GM12878 (cell line): ENCODE measurements around the gene ABCA2. TPM values are rescaled to one million over a fixed set of nuclear protein-coding genes. Genes with fewer than 3 reads are reported as not detected.

Experiments
- ATAC-seq: fragments of 200-7000 bp; cut with Tn5 transposase; 3 replicates; pipeline ENCODE4 v1.9.1; 2020; ENCODE audit warnings: mild to moderate bottlenecking, moderate library complexity
- BruUV-seq: library from RNA; stranded (reverse); fragments of 400-500 nt; replicated peaks from 2 replicates; lab custom pipeline; 2021; lab: Mats Ljungman, UMichigan
- CTCF ChIA-PET: fragments of 300-600 bp; sonication (Branson Sonifier 250); formaldehyde crosslinking; extraction: SDS; loops from one replicate; lab custom pipeline; 2021; ENCODE audit warnings: inconsistent platforms; lab: Yijun Ruan, JAX
- POLR2A ChIA-PET: fragments of 350-600 bp; formaldehyde crosslinking; extraction: SDS; loops from one replicate; lab custom pipeline; 2021; ENCODE audit warnings: inconsistent platforms; lab: Charles Lee
- RAD21 ChIA-PET: fragments of 300-600 bp; sonication (Branson Sonifier 250); formaldehyde crosslinking; loops from one replicate; lab custom pipeline; 2023; ENCODE audit warnings: antibody characterized with exemption; ENCODE audit not compliant: unreplicated experiment; lab: Charles Lee
- SMC1A ChIA-PET: fragments of 300-600 bp; sonication (Branson Sonifier 250); formaldehyde crosslinking; loops from one replicate; lab custom pipeline; 2023; ENCODE audit not compliant: unreplicated experiment, uncharacterized antibody; lab: Charles Lee
- DNase-seq: peaks from one replicate; pipeline ENCODE4 v3.0.0-alpha.2; 2011; ENCODE audit warnings: low read depth, low spot score
- FAIRE-seq: peaks from 3 replicates; lab custom pipeline; 2011; peaks lifted over from hg19 to GRCh38; lab: Jason Lieb, UNC
- H2AFZ ChIP-seq: 2 replicates; pipeline ENCODE4 v1.6.0; 2011; ENCODE audit warnings: low read depth, low read length, control low read depth; ENCODE audit not compliant: control insufficient read depth
- H3K27ac ChIP-seq: 2 replicates; pipeline ENCODE4 v1.5.1; 2011; ENCODE audit warnings: control low read depth; ENCODE audit not compliant: control insufficient read depth, insufficient read depth
- H3K27me3 ChIP-seq, 2 experiments: replicated peaks in 1 of 2; 2 replicates each; pipeline versions ENCODE4 v1.6.0 to v1.6.1; 2011; ENCODE audit warnings: low read length in 1 of 2; ENCODE audit not compliant: control insufficient read depth in 2 of 2, insufficient read depth in 2 of 2
- H3K36me3 ChIP-seq, 2 experiments: 2 replicates each; pipeline ENCODE4 v1.5.1; 2011; ENCODE audit warnings: low read length in 1 of 2; ENCODE audit not compliant: control insufficient read depth in 2 of 2, insufficient read depth in 2 of 2
- H3K4me1 ChIP-seq: 2 replicates; pipeline ENCODE4 v1.6.1; 2011; ENCODE audit warnings: mild to moderate bottlenecking, low read length, moderate library complexity, mixed read lengths; ENCODE audit not compliant: control insufficient read depth, insufficient read depth
- H3K4me2 ChIP-seq: 2 replicates; pipeline ENCODE4 v1.6.0; 2011; ENCODE audit warnings: control low read depth; ENCODE audit not compliant: control insufficient read depth, insufficient read depth
- H3K4me3 ChIP-seq: fragments of 200-600 bp; sonication (generic); 2 replicates; pipeline ENCODE4 v1.5.1; 2016
- H3K79me2 ChIP-seq: 2 replicates; pipeline ENCODE4 v1.6.0; 2011; ENCODE audit warnings: low read length; ENCODE audit not compliant: control insufficient read depth, insufficient read depth
- H3K9ac ChIP-seq: 2 replicates; pipeline ENCODE4 v1.8.0; 2011; ENCODE audit warnings: low read length, control low read depth, mixed read lengths; ENCODE audit not compliant: control insufficient read depth, insufficient read depth
- H3K9me3 ChIP-seq: replicated peaks from 3 replicates; pipeline ENCODE4 v1.5.1; 2011; ENCODE audit warnings: mild to moderate bottlenecking, low read length; ENCODE audit not compliant: control insufficient read depth, insufficient read depth
- H4K20me1 ChIP-seq: 2 replicates; pipeline ENCODE4 v1.6.0; 2011; ENCODE audit not compliant: control insufficient read depth, insufficient read depth
- BMI1 ChIP-seq: fragments of 450-650 bp; IDR thresholded peaks from 2 replicates; pipeline ENCODE4 v1.6.1; 2016; ENCODE audit warnings: mild to moderate bottlenecking, moderate library complexity, borderline replicate concordance
- CEBPB ChIP-seq, 2 experiments: fragments of 150-350 bp in 1 of 2; IDR thresholded peaks; 2 replicates each; pipeline ENCODE4 v1.6.1; 2012 to 2014; ENCODE audit warnings: low read depth in 2 of 2, low read length in 2 of 2, borderline replicate concordance in 1 of 2, inconsistent platforms in 1 of 2
- CHD4 ChIP-seq: fragments of 200-600 bp; sonication (generic); IDR thresholded peaks from 2 replicates; pipeline ENCODE4 v1.6.1; 2016; ENCODE audit warnings: mild to moderate bottlenecking
- KLF5 ChIP-seq: fragments of 450-650 bp; IDR thresholded peaks from 2 replicates; pipeline ENCODE4 v1.6.1; 2014; ENCODE audit warnings: mild to moderate bottlenecking; ENCODE audit not compliant: partially characterized antibody
- NFXL1 ChIP-seq: fragments of 450-650 bp; IDR thresholded peaks from 2 replicates; pipeline ENCODE4 v1.6.1; 2017; ENCODE audit warnings: antibody characterized with exemption, mild to moderate bottlenecking, borderline replicate concordance
- RCOR1 ChIP-seq: conservative IDR thresholded peaks from 2 replicates; pipeline ENCODE4 v1.6.1; 2012; ENCODE audit warnings: low read depth, low read length, improper control_type of control experiment
- SREBF2 ChIP-seq: IDR thresholded peaks from 2 replicates; pipeline ENCODE4 v1.6.1; 2012; ENCODE audit warnings: mild to moderate bottlenecking, low read length
- ZNF207 ChIP-seq: fragments of 450-650 bp; IDR thresholded peaks from 2 replicates; pipeline ENCODE4 v1.6.1; 2014; ENCODE audit warnings: antibody characterized with exemption, mild to moderate bottlenecking, borderline replicate concordance
- ZSCAN29 ChIP-seq: fragments of 450-650 bp; IDR thresholded peaks from 2 replicates; pipeline ENCODE4 v1.6.1; 2017; ENCODE audit warnings: mild to moderate bottlenecking, moderate library complexity
- WGBS: methylation state at CpG from one replicate; pipeline ENCODE4 v1.1.6; 2016; ENCODE audit warnings: low lambda C conversion rate; ENCODE audit not compliant: insufficient replicate concordance, insufficient coverage; ENCODE audit errors: missing lambda C conversion rate; 5-methylcytosine and 5-hydroxymethylcytosine counted together
- in situ Hi-C: fragments of 300-500 bp; cut with MboI; formaldehyde crosslinking; loops from 9 replicates; pipeline ENCODE4 v1.14.3; 2018; ENCODE audit warnings: mixed read lengths
- intact Hi-C: fragments of 100-400 bp; cut with micrococcal nuclease; formaldehyde crosslinking; loops from one replicate; pipeline ENCODE4 v1.14.2; 2022; ENCODE audit not compliant: unreplicated experiment
- polyA plus RNA-seq, 11 experiments: library from polyadenylated mRNA; depleted of rRNA in 4 of 11; unstranded in 6 of 11; stranded (reverse) in 5 of 11; fragments of >200 nt; fragmentation: Nextera tagmentation in 4 of 11; fragmentation: Illumina TruSeq in 1 of 11; extraction: Ambion mirVana in 4 of 11; extraction: Trizol in 1 of 11; gene quantifications; 1 replicate in 1 of 11; 2 replicates in 10 of 11; pipeline versions ENCODE4 v1.2.1 to v1.2.3, GENCODE V29; 2011 to 2016; ENCODE audit warnings: inconsistent platforms in 2 of 11, missing spikeins in 2 of 11, low read depth in 1 of 11
- total RNA-seq, 4 experiments: library from RNA; depleted of rRNA in 3 of 4; stranded (reverse); fragments of >200 nt in 3 of 4; fragmentation: Illumina TruSeq in 1 of 4; extraction: Trizol in 1 of 4; gene quantifications; 2 replicates each; pipeline versions ENCODE4 v1.2.1 to v1.2.3, GENCODE V29; 2013 to 2021
- TF ChIP-seq, protein P1 (sequence below): fragments of 150-350 bp; IDR thresholded peaks from 2 replicates; pipeline ENCODE4 v1.6.1; 2014; ENCODE audit warnings: mild to moderate bottlenecking, low read depth, low read length

The ABCA2 gene
- total and polyA plus RNA-seq, 10 of the 15 experiments (the other 5 are each of a cell fraction or from before 2014, with no cell fraction given): 0.13 to 2.6 (median 0.71) TPM; not detected in 2

DNA sequence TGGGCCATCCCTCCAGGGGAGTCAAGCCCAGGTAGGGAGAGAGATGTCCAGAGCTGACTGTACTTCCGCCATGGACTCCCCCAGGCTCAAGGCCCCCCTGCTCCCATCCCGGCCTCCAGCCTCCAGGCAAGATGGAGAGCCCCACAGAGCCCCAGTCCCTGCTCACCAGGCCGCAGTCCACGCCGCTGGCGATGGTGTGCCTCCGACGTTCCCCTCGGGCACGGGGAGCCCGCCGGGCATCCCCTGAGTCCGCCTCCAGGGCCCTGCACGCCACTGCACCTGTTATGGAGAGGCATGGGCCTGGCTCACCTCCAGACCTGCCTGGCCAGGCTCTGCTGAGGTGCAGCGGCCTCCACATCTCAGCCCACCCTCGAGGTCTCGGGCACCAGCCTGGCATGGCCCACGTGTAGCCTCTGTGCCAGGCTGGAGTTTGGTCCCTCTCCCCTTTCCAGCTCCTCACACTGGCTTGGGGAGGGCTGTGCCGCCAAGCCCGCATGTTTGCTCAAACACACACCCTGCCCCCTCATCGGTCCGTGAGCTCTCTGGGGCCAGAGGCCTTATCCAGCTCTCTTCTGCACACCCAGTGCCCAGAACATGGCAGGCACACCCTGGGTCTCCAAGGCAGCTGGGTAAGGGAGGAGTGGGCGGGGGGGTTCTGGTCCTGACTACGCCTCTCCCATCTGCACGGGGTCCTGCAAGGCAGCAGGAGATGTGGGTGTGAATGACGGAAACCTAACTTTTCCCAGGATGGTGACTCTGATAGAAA is 38.2 kb upstream of the ABCA2 start:
- Histone ChIP-seq H3K36me3 (no peaks in the 10 kb centered on the region; a peak in 2 of 4 replicates), H3K9ac (no peak overlapping the region), H3K4me1 (peaks cover 24% of the 10 kb centered on the region), H2AFZ (no peak overlapping the region), H4K20me1 (no peaks in the 10 kb centered on the region), H3K27me3 (no peaks in the 10 kb centered on the region), H3K4me2 (no peak overlapping the region), H3K9me3 (no peaks in the 10 kb centered on the region), H3K27ac (no peak overlapping the region), H3K79me2 (peaks cover 7% of the 10 kb centered on the region), H3K4me3 (no peak overlapping the region)
- no peak for DNase-seq
- POLR2A ChIA-PET: interaction anchor here (1.3 to 2.5 kb wide), 2 partner anchors 22 to 84 kb away, joined by 7 to 13 read pairs; no protein-coding TSS in a partner anchor
- 79% methylated on average over 26 of the region's 26 CpGs for WGBS
- CTCF ChIA-PET: interaction anchor here (0.6 to 7.9 kb wide), 17 partner anchors 9 to 324 kb away, joined by 3 to 81 read pairs (median 5); partner anchors contain the start of genes AJM1, MAN1B1 and NPDC1
- RAD21 ChIA-PET: interaction anchor here (2.2 to 2.9 kb wide), 2 partner anchors 21 to 37 kb away, joined by 15 to 19 read pairs; partner anchors contain the start of gene MAN1B1
- no peak for FAIRE-seq
- no peak for ATAC-seq
- SMC1A ChIA-PET: interaction anchor here (1.5 to 7.2 kb wide), 4 partner anchors 20 to 118 kb away, joined by 5 to 30 read pairs (median 10); partner anchors contain the start of gene MAN1B1
- intact Hi-C loops (loop anchor here (5.0 kb wide), 1 partner anchor 51 kb away; no protein-coding TSS in a partner anchor), in situ Hi-C loops (no loop called here)
- no TSS peak for BruUV-seq
- no peak for TF ChIP-seq NFXL1
- TF ChIP-seq BMI1: no peak
- TF ChIP-seq SREBF2: no peak
- no peak for TF ChIP-seq CEBPB (IDR thresholded peaks at IDR 0.05; ENCODE audit: borderline replicate concordance in 1 of 2, low read depth in 2 of 2, low read length in 2 of 2)
- TF ChIP-seq, protein P1, sequence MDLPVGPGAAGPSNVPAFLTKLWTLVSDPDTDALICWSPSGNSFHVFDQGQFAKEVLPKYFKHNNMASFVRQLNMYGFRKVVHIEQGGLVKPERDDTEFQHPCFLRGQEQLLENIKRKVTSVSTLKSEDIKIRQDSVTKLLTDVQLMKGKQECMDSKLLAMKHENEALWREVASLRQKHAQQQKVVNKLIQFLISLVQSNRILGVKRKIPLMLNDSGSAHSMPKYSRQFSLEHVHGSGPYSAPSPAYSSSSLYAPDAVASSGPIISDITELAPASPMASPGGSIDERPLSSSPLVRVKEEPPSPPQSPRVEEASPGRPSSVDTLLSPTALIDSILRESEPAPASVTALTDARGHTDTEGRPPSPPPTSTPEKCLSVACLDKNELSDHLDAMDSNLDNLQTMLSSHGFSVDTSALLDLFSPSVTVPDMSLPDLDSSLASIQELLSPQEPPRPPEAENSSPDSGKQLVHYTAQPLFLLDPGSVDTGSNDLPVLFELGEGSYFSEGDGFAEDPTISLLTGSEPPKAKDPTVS: no peak
- TF ChIP-seq ZNF207: no peak
- TF ChIP-seq ZSCAN29: no peak
- no peak for TF ChIP-seq RCOR1
- TF ChIP-seq CHD4: no peak
- TF ChIP-seq KLF5: no peak
